RCC 7860 (cell line): ENCODE data around the gene LRGUK.

Experiments used
- DNase-seq: peaks from one replicate; pipeline ENCODE4 v3.0.0-alpha.2; 2015; ENCODE audit warnings: low spot score
- FAIRE-seq: peaks from 2 replicates; lab custom pipeline; 2012; peaks lifted over from hg19 to GRCh38; lab: Jason Lieb, UNC

The LRGUK gene

DNA sequence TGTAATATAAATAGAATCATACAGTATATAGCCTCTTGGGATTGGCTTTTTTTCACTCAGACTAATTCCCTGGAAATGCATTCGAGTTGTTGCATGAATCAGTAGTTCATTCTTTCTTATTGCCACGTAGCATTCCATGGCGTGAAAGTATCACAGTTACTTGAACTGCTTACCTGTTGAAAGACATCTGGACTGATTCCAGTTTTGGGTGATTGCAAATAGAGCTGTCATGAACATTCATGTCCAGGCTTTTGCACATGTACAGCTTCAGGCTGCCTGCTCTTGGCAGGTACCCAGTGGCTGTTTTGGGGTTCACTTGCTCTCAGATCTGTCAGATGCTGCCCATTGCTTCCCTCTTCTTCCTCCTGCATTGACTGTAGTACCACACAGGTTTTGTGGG lies 54.9 kb downstream of the LRGUK start:
- DNase-seq (no peak), FAIRE-seq (no peak)

DNA sequence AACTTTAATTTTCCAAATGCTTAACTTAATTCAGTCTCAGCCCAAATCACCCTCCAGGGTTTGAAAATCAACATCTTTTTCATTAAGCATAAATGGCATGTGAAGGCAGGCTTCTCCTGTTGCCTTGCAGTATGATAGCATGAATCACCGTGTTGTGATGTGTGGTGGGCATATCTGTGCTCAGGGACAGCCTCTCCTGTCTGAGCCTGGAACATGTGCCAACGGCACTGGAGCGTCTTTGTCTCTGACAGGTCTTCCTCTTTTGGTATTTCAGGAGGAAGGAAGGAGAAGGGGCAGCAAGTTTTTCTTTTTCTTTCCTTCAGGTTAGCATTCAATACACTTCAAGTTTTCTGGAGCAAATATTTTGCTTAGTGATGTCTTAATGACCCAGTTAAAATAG lies 57.6 kb downstream of the LRGUK start:
- FAIRE-seq = no peak
- no peak for DNase-seq

DNA sequence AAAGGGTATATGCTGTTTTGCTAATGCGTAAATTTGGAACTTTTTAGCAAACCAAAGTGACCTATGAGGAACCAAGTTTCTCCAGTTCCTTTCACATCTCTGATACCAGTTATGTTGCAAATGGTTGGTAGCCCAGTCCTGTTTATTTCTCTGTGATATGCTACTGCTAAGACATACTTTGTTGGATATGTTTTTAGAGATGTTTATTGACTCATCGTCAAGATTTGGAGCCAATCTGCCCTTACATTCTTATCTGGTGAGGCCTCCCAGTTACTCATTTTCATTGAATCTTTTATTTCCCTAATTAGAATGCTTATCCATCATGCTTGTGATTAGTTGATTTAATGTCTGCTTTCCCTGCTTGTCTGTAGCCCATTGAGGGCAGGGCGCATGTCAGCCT lies 58.9 kb downstream of the LRGUK start:
- FAIRE-seq (no peak), DNase-seq (no peak)

DNA sequence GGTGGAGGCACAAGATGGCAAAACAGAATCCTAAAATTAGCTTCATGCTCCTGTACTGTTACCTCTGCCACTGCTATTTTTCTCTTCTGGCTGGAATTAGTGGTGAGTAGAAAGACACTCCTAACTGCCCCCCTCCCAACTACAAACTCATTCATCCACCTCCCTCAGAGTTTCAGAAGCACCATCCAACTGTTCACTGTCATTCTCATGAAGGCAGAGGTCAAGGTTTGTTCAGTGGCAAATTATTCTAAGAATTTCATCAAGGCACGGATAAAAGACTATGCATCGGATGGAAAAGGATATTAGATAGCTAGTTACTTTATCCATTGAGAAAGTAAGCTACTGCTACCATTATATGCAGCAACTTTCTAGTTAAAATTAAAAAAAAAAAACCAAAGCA lies 59.7 kb downstream of the LRGUK start:
- DNase-seq (no peak), FAIRE-seq (no peak)

DNA sequence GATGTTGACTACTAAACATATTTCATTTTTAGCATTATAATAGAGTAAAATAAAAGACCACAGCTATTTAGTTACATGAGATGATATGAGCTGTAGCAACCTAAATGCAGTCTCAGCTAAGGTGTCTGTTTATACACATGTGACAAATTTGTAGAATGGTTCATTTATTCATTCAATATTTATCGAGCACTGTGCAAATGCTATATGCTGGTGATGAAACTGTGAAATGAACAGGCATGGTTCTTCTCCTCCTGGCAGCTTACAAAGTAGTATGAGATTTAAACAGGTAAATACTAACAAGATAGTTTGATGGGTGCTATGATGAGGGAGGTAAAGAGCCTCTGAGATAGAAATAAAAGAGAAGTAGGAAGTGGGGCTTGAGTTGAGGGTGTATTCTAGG lies 60.8 kb downstream of the LRGUK start:
- no peak for FAIRE-seq
- DNase-seq = no peak

DNA sequence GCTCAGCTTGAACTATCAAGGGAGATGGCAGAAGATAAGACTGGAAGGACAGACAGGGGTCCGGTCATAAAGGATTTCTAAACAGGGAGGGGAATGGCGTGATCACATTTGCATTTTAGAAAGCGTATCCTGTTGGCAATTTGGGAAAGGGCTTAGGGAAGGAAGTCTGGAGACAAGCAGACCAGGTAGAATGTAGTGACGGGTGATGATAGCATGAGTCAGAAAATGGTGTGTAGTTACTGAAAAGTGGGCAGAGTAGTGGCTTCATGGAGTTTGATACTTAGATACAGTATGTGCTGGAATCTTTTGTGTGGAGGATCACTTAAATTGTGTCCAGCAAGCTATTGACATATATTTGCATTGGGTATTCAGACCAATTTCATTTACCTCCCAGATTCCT lies 61.2 kb downstream of the LRGUK start:
- FAIRE-seq = no peak
- no peak for DNase-seq

DNA sequence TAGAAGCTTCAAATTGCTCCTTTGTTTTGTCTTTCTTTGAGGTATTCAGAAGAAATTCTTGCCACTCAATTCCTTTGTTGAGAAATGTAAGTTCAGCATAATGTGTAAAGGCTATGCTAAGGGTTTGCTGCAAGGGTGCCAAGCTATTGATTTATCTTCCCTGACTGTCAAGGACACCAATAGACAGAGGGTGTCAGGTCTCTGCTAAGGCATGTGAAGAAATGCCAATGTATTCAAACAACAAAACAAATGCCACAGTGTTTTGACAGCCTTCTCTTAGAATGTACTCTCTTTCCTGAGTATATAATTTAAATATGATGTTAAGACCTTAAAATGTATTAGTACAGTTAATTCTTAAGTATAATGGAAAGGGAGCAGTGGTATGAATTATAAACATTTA lies 62.4 kb downstream of the LRGUK start:
- FAIRE-seq (no peak), DNase-seq (no peak)

DNA sequence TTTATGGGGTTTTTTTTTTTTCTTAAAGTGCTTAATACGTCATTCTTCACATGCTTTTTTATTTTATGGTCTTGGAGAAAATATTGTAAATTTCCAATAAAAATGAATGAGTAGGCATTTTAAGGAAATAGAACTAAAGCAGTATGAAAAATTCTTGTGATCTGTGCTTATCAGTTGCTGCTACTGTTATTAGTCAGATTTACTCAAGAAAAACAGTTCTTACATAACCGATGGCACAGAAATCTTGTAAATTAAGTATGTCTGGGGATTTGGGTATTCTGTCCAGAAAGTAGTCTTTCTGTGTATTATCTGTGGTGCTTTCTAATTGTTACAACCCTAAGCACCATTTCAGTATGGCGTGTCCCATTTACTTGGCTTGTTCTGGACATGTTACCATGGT lies 64.7 kb downstream of the LRGUK start:
- DNase-seq (no peak), FAIRE-seq (no peak)

DNA sequence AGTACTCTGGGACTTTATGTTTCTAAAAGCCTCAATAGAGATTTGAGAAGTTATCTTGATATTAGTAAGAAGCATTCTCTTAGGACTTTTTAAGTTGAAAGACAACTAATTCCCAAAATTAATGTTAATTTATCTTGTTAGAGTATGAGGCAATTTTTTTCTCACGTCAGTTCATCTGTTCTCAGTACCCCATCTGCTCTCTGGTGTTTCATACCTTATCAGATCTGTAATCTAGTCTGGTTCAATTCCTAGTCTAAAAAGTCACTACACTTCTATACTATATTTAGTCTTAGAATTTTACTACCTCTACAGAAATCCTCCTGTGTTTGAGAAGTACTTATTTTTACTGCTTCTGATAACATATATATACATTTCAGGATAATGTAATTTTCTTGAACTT lies 66.1 kb downstream of the LRGUK start:
- DNase-seq (no peak), FAIRE-seq (no peak)

DNA sequence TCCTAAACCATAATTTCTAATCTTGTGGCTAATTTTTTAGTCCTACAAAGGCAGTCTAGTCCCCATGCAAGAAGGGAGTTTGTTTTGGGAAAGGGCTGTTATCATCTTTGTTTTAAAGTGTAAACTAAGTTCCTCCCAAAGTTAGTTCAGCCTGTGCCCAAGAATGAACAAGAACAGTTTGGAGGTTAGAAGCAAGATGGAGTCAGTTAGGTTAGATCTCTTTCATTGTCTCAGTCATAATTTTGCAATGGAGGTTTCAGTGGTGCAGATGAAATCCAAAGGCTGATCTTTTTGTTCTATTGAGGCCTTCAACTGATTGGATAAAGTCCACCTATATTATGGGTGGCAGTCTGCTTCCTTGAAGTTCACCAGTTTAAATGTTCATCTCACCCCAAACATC lies 68.1 kb downstream of the LRGUK start:
- FAIRE-seq (no peak), DNase-seq (no peak)

DNA sequence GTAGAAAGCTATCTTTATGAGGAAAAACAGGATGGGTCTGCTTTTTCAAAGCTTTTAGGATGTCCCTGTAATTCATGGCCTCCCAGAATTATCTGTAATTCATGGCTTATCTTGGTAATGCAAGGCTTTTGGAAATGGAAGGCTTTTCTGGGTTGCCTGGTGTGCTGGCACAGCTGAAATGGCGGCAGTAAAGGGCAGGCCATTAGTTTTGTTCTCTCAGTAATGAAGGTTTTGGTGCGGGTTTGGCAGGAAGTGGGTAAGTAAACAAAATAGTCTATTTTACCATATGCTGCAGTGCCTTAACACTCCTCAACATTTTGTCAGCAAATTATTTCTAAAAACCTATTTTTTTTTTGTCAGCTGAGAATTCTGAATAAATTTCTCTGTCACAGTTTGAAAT lies 69.3 kb downstream of the LRGUK start:
- FAIRE-seq (no peak), DNase-seq (no peak)

DNA sequence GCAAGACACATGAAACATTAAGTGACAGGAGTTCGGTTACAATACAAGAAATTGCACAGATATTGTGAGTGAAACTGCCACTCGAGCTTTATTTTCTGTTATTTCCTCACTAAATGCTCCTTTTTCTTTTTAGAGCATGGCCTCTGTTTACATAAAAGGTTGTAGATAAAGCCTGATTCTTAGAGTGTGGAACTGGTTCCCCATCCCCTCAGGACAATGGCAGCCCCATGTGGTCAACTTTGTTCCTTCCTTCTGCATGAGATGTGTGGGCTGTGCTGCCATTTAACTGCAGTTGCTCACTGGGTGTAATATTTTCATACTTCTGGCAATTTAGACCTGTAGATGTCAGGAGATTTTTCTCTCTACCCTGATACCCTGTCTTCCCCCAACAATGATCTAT lies 70.2 kb downstream of the LRGUK start:
- FAIRE-seq = no peak
- DNase-seq = no peak

DNA sequence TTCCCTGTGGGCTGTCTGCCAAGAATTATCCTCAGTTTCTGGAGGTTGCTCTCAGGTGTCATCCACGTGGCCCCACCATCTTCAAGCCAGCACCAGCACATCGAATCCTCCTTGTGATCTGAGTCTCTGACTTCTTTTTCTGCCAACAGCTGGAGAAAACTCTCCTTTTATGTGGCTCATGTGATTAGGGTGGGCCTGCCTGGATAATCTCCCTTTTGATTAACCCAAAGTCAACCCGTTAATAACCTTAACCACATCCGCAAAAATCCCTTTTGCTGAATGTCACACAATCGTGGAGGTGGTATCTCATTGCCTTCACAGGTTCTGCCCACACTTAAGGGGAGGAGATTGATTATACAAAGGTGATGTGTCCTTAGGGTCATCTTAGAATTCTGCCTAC lies 73.8 kb downstream of the LRGUK start:
- no peak for DNase-seq
- no peak for FAIRE-seq

DNA sequence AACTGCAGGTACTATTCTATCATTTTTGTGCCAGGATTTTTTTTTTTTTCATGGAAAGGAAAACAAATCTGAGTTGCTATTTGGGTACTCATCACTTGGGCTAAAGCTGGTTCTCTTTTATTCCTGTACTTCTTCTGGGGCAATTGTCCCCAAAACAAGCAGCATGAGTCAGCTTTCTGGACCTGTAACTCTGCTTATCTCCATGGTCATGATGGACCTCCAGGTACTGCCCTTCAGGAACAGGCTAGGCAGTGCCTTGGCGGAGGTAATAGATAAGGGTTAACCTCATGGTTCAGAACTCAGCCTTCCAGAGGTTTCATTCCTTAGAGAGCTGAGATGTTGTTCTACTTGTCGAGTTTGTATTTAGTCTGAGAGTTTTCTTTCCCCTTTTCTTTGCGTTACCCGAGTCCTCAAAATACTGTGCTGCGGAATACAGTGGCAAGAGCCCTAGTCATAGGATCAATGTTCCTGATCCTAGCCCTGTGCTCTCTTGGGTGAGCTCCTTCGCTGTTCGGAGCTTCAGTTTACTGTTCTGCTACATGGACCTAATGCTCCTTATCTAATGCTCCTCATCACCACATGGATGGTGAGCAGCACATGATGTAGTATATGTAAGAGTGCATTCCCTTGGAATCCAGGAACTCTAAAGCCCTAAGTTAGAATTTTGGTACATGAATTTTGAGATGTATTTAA lies 74.6 kb downstream of the LRGUK start:
- no peak for FAIRE-seq
- no peak for DNase-seq

DNA sequence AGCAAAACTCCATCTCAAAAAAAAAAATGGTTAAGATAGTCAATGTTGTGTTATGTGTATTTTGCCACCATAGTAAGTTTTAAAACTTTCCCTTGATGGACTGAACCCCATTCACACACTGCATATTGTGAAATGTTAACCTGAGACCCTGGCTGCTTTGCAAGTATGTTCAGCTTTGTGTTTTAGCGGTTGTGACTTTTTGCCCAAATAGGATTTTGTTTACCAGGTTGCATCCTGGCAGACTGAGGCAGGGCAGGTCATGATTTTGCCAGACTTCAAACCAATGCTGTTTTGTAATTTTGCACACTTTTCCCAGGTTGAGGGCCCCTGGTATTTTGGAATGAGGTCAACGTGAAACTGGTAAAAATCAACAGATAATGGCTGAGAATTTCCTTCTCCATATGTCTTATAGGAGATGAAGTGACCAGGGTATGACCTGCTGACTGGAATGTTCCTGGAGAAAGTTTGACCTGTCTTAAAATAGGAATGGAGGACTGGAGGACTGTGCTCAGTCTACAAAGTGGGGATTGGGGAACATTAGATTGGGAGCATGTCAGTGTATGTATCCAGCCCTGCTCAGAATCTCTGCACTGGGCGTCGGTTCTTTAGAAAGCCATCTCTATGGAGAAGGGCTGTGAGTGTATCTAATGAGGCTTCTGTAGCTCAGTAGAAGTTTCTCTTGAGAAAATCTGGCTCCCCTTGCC lies 76.2 kb downstream of the LRGUK start:
- DNase-seq (no peak), FAIRE-seq (no peak)

DNA sequence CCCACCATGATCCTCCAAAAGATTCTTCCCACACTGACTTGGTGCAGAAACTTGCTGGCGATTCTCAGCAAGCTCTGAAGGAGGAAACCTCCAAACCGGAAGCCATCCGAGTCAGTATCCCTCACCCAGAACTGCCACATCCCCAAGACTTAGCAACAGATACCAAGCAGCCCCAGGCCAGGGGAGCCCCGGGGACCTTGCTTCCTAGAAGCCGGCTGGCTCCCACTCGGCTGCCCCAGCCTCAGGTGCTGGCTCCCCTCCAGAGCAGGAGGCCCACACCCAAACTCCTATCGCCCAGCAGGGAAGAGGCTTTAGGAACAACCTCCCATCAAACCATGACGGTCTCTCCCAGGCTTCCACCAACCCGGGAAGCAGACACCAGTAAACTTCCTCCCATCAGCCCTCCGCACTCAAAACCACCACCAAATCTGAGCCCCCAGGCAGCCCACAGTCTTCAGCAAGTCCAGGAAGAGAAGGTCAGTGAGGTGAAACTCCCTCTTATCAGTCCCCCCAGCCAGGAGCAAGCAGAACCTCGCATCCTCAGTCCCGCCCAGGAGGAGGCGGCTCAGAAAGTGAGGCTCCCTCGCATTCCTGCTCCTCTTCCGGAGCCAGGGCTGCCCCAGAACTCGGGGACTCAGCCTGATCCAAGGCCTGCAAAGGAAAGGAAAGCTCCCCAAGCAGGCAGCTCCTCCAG lies 82.3 kb downstream of the LRGUK start:
- DNase-seq (no peak), FAIRE-seq (no peak)

DNA sequence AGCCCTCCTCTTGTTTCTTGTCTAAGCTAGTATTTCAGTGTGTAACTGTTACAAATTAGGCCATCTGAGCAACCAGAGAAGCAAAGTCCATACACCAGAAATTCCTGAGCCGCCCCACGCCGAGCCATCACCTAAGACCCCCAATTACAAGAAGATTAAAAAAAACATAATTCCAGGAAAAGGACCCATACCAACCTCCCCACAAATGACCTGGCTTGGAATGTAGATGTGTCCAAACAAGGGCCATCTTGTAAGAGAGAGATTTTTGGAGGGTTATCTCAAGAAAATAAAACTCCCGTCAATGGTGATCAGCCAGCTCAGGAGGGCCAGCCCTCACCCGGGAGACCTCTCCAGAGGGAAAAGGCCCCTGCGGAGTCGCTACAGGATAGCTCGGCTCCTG lies 83.1 kb downstream of the LRGUK start:
- FAIRE-seq (no peak), DNase-seq (no peak)

DNA sequence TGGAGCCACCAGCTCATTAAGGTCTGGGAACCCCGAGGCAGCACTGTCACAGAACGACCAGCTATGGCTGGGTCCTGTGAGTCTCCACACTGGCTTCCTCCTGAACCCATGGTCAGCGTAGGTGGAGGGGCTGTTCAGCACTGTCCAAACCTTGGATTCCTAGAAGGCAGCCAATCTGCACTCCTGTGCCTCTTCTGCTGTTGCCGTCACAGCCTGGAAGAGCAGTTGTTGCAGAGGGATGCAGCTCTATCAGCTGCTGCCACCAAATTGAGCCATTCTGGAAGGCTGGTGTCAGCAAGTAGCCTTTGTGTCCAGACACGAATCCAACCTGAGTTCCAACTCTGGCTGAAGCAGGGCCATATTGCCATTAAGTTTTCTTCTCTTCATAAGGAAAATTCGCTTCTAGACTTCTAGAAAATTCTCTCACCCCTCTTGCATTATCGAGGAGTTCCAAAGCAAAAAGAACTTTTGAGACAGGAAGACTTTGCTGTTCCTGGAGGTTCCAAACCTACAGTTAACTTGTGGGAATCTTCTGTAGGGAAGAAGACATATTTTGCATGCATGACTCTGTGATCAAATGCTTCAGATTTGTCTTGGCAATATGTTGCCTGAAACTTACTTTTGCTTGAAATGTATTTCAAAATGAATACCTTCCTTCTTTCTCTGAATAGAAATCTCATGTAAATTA lies 84.0 kb downstream of the LRGUK start:
- FAIRE-seq = no peak
- no peak for DNase-seq

DNA sequence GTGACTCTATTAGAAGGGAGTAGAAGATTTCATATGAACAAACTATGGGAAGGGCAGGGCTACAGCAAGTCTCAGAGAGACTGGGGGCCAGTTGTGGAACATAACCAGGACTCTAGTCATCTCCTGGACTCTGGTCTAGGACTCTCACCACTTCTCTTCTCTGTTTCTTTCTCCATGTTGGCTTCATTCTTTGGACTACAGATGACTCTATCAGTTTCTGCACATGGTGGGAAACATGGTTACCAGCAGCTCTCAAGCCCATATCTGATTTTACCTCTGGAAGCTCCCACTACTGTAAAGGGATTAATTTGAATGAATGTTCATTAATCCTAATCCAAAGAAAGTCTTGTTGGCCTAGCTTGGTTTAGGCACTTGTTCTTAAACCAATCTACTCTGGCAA lies 84.7 kb downstream of the LRGUK start:
- FAIRE-seq (no peak), DNase-seq (no peak)

DNA sequence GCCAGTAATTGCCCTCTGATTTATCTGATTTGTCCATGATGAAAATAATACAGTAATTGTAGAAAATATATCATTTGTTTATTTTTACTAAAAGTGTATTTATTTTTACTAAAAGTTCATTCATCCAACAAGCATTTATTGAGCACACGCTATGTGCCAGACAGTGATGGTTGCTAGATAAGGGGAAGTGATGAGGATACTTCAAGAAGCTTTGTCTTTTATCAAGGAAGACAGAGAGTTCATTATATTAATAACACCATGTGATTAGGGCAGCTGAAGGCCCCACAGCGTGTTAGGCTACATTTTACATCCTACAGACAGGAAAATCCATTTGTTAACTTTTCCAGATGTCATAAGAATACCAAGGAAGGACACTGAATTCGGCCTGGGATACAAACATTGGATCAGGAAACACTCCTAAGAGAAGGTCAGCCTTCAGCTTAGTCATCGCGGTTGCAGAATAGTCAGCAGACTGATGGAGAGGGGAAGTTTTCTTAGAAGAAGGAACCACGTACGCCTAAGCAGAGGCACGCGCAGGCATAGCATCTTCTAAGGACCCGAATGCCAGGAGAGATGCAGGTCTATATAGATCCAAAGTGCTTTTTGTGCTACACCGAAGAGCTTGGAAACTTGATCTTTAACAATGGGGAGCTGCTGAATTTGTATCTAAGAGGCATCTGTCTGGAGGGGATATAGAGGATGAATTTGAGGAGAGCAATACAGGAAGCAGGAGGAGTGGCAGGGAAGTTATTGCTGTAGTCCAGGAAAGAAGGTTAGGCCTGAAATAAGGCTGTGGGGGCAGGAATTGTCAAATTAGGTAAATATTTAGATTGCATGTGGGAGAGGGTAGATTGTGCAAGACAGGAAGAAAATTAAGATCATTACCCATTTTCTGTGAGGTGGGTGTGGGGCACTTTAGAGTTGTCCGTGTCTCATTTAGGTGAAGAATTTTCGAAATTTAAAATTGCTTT lies 85.7 kb downstream of the LRGUK start:
- DNase-seq = no peak

DNA sequence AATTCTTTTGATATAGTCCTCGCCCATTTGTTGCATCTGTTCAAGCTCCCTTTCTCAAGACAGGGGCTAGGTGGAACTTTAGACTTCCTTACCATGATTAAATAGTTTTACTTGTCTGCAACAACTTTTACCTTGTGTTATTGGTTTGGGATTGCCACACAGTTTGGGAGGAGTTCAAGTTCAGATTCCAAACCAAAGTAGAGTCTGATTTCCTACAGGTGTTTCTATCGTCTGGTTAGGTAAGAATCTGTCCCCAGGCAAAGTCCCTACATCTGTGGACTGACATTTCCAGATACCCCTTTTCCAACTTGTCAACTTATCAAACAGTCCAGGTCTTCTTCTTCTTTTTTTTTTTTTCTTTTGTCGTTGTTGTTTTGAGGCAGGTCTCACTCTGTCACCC lies 93.1 kb downstream of the LRGUK start:
- FAIRE-seq (no peak), DNase-seq (no peak)

More for the DNA sequence above, 85.7 kb downstream of the LRGUK start:
- FAIRE-seq = no peak
